Measurements from ENCODE around the gene CLIP3.

CLIP3 gene

DNA sequence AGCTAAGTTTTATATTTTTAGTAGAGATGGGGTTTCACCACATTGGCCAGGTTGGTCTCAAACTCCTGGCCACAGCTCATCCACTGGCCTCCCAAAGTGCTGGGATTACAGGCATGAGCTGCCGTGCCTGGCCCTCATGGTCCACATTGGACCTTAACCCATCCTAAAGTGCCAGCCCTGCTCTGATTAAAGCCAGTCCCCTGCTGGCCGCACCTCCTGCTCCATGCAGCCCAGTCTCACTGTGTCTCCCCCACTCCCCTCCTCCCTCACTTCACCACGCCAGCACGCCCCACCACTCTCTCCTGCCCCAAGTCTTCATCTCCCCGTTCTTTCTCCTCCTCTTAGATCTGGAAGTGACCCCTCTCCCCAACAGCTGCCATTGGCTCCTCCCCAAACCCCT is 54.4 kb downstream of the CLIP3 start:
- no peak for DNase-seq (ENCODE audit: low spot score)

DNA sequence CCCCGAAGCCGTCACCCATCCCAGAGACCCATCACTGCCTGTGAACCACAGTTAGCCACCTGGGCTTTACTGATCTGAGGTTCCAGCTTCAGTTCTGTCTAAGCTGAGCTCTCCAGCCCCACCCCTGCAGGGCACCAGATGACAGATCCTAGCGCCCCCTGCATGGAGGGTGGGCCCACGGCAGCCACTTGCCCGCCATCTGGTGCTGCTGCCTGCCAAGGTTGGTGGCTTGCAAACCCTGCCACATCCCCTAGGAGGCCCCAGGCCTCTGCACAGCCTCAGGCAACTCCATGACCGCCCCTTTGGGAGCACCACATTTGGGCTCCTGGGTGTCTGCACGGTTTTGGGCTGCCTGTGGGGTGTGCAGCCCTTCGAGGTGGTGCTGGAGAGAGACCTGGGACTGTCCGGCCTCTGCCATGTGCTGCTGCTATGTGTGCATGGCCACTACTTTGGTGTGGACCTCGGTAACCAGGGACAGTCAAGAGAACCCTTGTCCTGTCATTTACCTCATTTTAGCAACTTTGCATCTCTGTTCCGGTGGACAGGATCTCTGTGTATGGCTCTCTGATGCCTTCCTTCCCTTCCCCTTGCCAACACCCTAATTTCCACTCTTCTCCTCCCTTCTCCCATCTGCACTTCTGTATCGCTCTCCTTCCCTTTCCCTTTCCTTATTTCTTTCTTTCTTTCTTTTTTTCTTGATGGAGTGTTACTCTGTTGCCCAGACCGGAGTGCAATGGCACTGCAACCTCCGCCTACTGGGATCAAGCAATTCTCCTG is 55.0 kb downstream of the CLIP3 start:
- no peak for DNase-seq (ENCODE audit: low spot score)

DNA sequence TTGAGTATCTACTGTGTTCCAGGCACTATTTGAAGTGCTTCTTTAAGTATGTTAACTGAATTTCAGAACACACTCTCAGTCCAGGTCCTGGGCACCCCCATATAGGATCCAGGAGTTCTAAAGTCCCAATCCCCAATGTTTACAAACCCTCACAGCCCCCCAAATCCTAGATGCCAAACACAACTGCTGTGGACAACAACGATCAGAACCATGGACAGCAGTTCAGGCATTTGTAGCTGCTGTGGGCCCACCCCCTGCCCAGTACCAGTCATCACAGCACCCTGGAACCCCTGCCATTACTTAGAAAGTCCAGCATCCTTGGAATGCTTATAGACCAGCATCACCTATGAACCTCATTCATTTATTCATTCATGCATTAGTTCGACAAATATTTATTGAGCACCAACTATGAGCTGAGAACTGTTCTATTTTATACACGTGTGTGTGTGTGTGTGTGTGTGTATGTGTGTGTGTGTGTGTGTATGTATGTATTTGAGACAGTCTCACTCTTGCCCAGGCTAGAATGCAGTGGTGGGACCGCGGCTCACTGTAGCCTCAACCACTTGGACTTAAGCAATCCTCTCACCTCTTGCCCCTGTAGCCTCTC is 57.0 kb downstream of the CLIP3 start:
- peak; percentile 64 for DNase-seq (ENCODE audit: low spot score)

DNA sequence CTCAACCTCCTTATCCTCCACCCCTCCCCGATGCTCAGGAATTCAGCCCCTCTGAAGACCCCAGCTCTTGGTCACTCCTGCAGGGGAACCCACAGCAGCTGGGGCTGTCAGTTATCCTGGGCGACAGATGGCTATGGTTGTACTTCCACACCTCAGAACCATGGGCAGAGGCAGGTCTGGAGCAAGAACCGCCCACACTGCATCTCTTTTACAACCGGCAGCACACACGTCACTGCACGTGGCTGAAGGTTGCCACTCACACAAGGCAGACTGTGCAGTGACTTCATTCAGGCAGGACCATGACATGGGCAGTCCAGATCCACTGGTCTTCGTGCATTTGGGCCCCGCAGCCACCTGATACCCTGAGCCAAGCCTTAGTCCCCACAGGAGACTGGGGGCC is 59.2 kb downstream of the CLIP3 start:
- DNase-seq (ENCODE audit: low spot score), result no peak

DNA sequence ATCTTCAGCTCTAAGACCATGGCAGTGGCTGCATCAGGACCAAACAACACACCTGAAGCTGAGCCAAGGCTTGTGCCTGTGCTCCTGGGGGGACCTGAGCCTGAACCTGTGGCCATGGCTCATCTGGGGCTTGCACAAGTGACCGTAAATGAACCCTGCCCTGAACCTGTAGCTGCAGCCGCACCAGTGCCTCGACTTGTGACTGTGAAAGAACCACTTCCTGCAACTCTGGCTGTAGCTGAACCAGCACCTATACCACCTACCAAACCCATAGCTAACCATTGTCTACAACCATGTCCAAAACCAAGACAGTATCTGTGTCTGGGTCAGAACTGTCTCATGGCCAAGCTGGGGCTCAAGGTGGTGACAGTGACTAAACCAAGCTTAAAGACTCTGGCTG is 65.9 kb downstream of the CLIP3 start:
- DNase-seq (ENCODE audit: low spot score), result no peak

All from HuH-7.5 (cell line).